SK-N-SH (cell line): ENCODE data around the gene EIF3D.

Source experiments
- CTCF ChIP-seq: fragments of 200-600 bp; sonication (generic); IDR thresholded peaks from 2 replicates; pipeline ENCODE4 v1.6.1; 2017; ENCODE audit warnings: antibody characterized with exemption, mild to moderate bottlenecking, moderate library complexity
- EP300 ChIP-seq, 2 experiments: IDR thresholded peaks; 2 replicates each; pipeline versions ENCODE4 v1.4.0 to v1.6.1; 2012; ENCODE audit warnings: borderline replicate concordance in 1 of 2, low read depth in 1 of 2, low read length in 1 of 2
- EZH2phosphoT487 ChIP-seq: fragments of 200-600 bp; sonication (generic); IDR thresholded peaks from 2 replicates; pipeline ENCODE4 v1.6.1; 2017; ENCODE audit warnings: low read depth, mixed run types, mild to moderate bottlenecking, antibody characterized with exemption, moderate library complexity, borderline replicate concordance
- JUND ChIP-seq: IDR thresholded peaks from 2 replicates; pipeline ENCODE4 v1.4.0; 2012
- MXI1 ChIP-seq: IDR thresholded peaks from 2 replicates; pipeline ENCODE4 v1.6.1; 2012; ENCODE audit warnings: mild to moderate bottlenecking, low read depth, low read length, improper control_type of control experiment
- RAD21 ChIP-seq: IDR thresholded peaks from 2 replicates; pipeline ENCODE4 v1.6.1; 2012; ENCODE audit warnings: mild to moderate bottlenecking, low read length
- RCOR1 ChIP-seq: fragments of 150-350 bp; IDR thresholded peaks from 2 replicates; pipeline ENCODE4 v1.6.1; 2017; ENCODE audit warnings: antibody characterized with exemption, low read length
- SIN3A ChIP-seq: IDR thresholded peaks from 2 replicates; pipeline ENCODE4 v1.6.1; 2012; ENCODE audit warnings: low read depth, mild to moderate bottlenecking, low read length, moderate library complexity, borderline replicate concordance
- TAF1 ChIP-seq: IDR thresholded peaks from 2 replicates; pipeline ENCODE4 v1.6.1; 2012; ENCODE audit warnings: low read depth, mild to moderate bottlenecking, low read length, moderate library complexity, borderline replicate concordance
- YY1 ChIP-seq: IDR thresholded peaks from 2 replicates; pipeline ENCODE4 v1.4.0; 2012; ENCODE audit warnings: low read depth, mild to moderate bottlenecking
- TF ChIP-seq, protein P1 (sequence below): IDR thresholded peaks from 2 replicates; pipeline ENCODE4 v1.4.0; 2012; ENCODE audit warnings: low read depth, borderline replicate concordance
- TF ChIP-seq, protein P2 (sequence below): IDR thresholded peaks from 2 replicates; pipeline ENCODE4 v1.6.1; 2012; ENCODE audit warnings: mild to moderate bottlenecking, low read depth, low read length, moderate library complexity
- TF ChIP-seq, protein P3 (sequence below): IDR thresholded peaks from 2 replicates; pipeline ENCODE4 v1.4.0; 2012; ENCODE audit warnings: low read depth

GRCh38 chr22:36464715-36465231, 64.2 kb downstream of the EIF3D start:
- TF ChIP-seq CTCF (no peak), EP300 (IDR thresholded peaks at IDR 0.05; ENCODE audit: borderline replicate concordance in 1 of 2, low read depth in 1 of 2, low read length in 1 of 2) (no peak), TAF1 (no peak), YY1 (no peak), SIN3A (no peak), MXI1 (no peak), JUND (no peak), RAD21 (no peak), EZH2phosphoT487 (no peak), RCOR1 (no peak)
- TF ChIP-seq, protein P1, sequence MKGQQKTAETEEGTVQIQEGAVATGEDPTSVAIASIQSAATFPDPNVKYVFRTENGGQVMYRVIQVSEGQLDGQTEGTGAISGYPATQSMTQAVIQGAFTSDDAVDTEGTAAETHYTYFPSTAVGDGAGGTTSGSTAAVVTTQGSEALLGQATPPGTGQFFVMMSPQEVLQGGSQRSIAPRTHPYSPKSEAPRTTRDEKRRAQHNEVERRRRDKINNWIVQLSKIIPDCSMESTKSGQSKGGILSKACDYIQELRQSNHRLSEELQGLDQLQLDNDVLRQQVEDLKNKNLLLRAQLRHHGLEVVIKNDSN = no peak
- TF ChIP-seq, protein P2, sequence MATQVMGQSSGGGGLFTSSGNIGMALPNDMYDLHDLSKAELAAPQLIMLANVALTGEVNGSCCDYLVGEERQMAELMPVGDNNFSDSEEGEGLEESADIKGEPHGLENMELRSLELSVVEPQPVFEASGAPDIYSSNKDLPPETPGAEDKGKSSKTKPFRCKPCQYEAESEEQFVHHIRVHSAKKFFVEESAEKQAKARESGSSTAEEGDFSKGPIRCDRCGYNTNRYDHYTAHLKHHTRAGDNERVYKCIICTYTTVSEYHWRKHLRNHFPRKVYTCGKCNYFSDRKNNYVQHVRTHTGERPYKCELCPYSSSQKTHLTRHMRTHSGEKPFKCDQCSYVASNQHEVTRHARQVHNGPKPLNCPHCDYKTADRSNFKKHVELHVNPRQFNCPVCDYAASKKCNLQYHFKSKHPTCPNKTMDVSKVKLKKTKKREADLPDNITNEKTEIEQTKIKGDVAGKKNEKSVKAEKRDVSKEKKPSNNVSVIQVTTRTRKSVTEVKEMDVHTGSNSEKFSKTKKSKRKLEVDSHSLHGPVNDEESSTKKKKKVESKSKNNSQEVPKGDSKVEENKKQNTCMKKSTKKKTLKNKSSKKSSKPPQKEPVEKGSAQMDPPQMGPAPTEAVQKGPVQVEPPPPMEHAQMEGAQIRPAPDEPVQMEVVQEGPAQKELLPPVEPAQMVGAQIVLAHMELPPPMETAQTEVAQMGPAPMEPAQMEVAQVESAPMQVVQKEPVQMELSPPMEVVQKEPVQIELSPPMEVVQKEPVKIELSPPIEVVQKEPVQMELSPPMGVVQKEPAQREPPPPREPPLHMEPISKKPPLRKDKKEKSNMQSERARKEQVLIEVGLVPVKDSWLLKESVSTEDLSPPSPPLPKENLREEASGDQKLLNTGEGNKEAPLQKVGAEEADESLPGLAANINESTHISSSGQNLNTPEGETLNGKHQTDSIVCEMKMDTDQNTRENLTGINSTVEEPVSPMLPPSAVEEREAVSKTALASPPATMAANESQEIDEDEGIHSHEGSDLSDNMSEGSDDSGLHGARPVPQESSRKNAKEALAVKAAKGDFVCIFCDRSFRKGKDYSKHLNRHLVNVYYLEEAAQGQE = no peak
- TF ChIP-seq, protein P3, sequence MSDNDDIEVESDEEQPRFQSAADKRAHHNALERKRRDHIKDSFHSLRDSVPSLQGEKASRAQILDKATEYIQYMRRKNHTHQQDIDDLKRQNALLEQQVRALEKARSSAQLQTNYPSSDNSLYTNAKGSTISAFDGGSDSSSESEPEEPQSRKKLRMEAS = no peak
